ENCODE measurements around the gene SENP8. TPM values are rescaled to one million over a fixed set of nuclear protein-coding genes. Genes with fewer than 3 reads are reported as not detected.

The SENP8 gene
- total and polyA plus RNA-seq, 2 of the 13 experiments (the other 11 are each of a cell fraction or from before 2014, with no cell fraction given) = 2.7 to 3.0 TPM

DNA sequence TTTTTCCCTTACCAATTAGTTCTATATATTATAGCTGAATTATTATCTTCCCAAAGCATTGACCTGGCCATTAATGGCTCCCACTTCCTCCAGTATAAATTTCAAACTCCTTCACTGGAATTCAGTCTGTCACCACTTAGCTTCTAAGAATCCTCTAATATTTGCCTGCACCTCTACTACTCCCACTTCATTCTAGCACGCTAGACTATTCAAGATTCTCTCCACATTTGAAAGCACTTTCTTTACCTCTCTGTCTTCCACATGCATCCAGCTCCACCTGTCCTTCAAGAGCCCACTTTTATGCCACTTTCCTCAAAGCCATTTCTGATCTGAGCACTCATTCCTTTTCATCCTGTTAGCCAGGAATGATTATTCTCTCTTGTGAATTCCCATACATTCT, 15.0 kb downstream of the SENP8 start:
- no peaks in the 10 kb centered on the region for H3K27me3 ChIP-seq (ENCODE audit: control insufficient read depth in 1 of 2, insufficient read depth in 2 of 2, low read length in 2 of 2)
- peaks cover 16% of the 10 kb centered on the region; the same call in 1 of the 2 replicates for H3K4me1 ChIP-seq (ENCODE audit: insufficient read depth, low read length)
- intact Hi-C loops (cut with micrococcal nuclease; ENCODE audit: unreplicated experiment) = no loop called here
- no peak overlapping the region for H3K27ac ChIP-seq (ENCODE audit: extremely low read length, insufficient read depth, low read length)
- no peak overlapping the region for H3K4me3 ChIP-seq (replicated peaks in 1 of 3; ENCODE audit: insufficient read depth in 1 of 3, low read depth in 2 of 3, low read length in 3 of 3)
- DNase-seq (ENCODE audit: low spot score) = no peak
- ChIA-PET CTCF (ENCODE audit: low intra/inter-chr PET ratio, low total read pairs) (no interaction called here), POLR2A (interaction anchor here (0.7 kb wide), 1 partner anchor 15 kb away, joined by 3 read pairs; the partner anchor contains the start of genes MYO9A and SENP8)
- no peak overlapping the region for H3K4me2 ChIP-seq (ENCODE audit: low read depth, low read length)
- TF ChIP-seq HCFC1 (IDR thresholded peaks at IDR 0.05; ENCODE audit: low read depth, low read length) (no peak), FOXK2 (IDR thresholded peaks at IDR 0.05) (no peak), ZNF253 (CRISPR knock-in tag; IDR thresholded peaks at IDR 0.05; ENCODE audit: borderline replicate concordance) (no peak), ZBTB26 (CRISPR knock-in tag; IDR thresholded peaks at IDR 0.05; ENCODE audit: borderline replicate concordance) (no peak), ZBED4 (CRISPR knock-in tag; IDR thresholded peaks at IDR 0.05; ENCODE audit: borderline replicate concordance) (no peak), ZNF737 (CRISPR knock-in tag; IDR thresholded peaks at IDR 0.05; ENCODE audit: borderline replicate concordance) (no peak)
- TF ChIP-seq, protein P1, sequence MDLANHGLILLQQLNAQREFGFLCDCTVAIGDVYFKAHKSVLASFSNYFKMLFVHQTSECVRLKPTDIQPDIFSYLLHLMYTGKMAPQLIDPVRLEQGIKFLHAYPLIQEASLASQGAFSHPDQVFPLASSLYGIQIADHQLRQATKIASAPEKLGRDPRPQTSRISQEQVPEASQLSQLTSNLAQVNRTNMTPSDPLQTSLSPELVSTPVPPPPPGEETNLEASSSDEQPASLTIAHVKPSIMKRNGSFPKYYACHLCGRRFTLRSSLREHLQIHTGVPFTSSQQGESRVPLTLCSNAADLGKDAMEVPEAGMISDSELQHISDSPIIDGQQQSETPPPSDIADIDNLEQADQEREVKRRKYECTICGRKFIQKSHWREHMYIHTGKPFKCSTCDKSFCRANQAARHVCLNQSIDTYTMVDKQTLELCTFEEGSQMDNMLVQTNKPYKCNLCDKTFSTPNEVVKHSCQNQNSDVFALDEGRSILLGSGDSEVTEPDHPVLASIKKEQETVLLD (CRISPR knock-in tag; IDR thresholded peaks at IDR 0.05; ENCODE audit: low read depth) = no peak
- H3K9me3 ChIP-seq (ENCODE audit: low read length) = no peaks in the 10 kb centered on the region
- H2AFZ ChIP-seq (ENCODE audit: low read length) = no peak overlapping the region
- no peak for ATAC-seq
- WGBS (ENCODE audit: low lambda C conversion rate) = 79% methylated on average over 1 of the region's 1 CpG
- H3K9ac ChIP-seq (ENCODE audit: insufficient read depth, low read depth, low read length) = no peak overlapping the region
- no peaks in the 10 kb centered on the region for H4K20me1 ChIP-seq (ENCODE audit: insufficient read depth, low read length)
- BruUV-seq (replicated peaks) = no TSS peak
- FAIRE-seq = no peak
- in situ Hi-C loops (cut with HindIII; ENCODE audit: extremely low pct_ligation_motif_present, low pct_unique_long_range_greater_than_20kb) = no loop called here
- no peaks in the 10 kb centered on the region for H3K79me2 ChIP-seq (ENCODE audit: insufficient read depth, low read length)
- no peaks in the 10 kb centered on the region for H3K36me3 ChIP-seq (replicated peaks in 1 of 2; ENCODE audit: control insufficient read depth in 1 of 2, insufficient read depth in 2 of 2, low read length in 2 of 2)

Measured in HepG2 (cell line).